PFSK-1 (cell line): ENCODE results near the gene FBXL16.

Experiments used
- FOXP2 ChIP-seq: optimal IDR thresholded peaks from 2 replicates; pipeline ENCODE3; 2011; ENCODE audit warnings: borderline replicate concordance, control low read depth, inconsistent platforms; ENCODE audit not compliant: insufficient read depth; ENCODE audit errors: extremely low read length, extremely low read depth
- POLR2AphosphoS5 ChIP-seq: IDR thresholded peaks from 2 replicates; pipeline ENCODE4 v1.6.1; 2012; ENCODE audit warnings: low read depth, mild to moderate bottlenecking, control low read depth, low read length, moderate library complexity
- SIN3A ChIP-seq: IDR thresholded peaks from 2 replicates; pipeline ENCODE4 v1.6.1; 2012; ENCODE audit warnings: mild to moderate bottlenecking, low read length, moderate library complexity, borderline replicate concordance; ENCODE audit not compliant: insufficient read depth
- TAF1 ChIP-seq: IDR thresholded peaks from 2 replicates; pipeline ENCODE4 v1.6.1; 2012; ENCODE audit warnings: low read length, control low read depth, borderline replicate concordance; ENCODE audit not compliant: insufficient read depth
- TF ChIP-seq, protein P1 (sequence below), 2 experiments: IDR thresholded peaks; 2 replicates each; pipeline versions ENCODE4 v1.6.1 to v1.8.0; 2011 to 2012; ENCODE audit warnings: low read depth in 2 of 2, low read length in 2 of 2, control low read depth in 1 of 2, inconsistent platforms in 1 of 2, mild to moderate bottlenecking in 1 of 2, moderate library complexity in 1 of 2; ENCODE audit not compliant: insufficient read depth in 1 of 2

Gene FBXL16

DNA sequence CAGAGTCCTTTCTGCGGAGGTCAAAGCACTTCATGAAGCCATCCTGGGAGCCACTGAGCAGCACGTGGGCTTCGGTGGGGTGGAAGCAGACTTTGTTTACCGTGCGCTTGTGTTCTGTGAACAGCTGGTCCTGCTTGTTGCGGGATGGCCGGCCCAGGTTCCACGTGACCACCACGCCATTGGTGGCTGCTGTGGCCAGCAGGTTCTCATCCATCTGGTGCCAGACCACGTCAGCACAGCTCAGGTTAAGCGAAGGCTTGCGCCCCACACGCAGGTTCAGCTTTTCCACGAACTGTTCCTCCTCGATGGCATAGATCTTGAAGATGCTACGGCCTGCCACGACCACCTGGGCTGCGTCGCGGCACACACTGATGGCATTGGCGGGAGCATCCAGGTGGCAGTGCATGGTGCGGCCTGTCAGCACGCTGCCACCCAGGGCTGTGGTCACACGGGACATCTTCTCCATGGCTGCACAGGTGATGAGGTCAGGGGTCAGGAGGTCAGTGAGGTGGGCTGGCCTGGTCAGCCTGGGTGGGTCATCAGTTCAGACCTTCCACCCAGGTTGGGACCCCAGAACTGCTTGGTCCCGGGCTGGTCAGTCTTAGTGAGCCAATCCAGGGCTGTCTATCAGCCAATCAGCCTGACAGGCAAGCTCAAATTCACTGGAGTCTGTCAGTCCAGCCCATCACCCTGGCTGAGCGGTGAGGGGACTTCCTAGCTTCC lies 16.3 kb downstream of the FBXL16 start:
- TF ChIP-seq POLR2AphosphoS5 (no peak), FOXP2 (no peak), TAF1 (no peak), SIN3A (no peak)
- TF ChIP-seq, protein P1, sequence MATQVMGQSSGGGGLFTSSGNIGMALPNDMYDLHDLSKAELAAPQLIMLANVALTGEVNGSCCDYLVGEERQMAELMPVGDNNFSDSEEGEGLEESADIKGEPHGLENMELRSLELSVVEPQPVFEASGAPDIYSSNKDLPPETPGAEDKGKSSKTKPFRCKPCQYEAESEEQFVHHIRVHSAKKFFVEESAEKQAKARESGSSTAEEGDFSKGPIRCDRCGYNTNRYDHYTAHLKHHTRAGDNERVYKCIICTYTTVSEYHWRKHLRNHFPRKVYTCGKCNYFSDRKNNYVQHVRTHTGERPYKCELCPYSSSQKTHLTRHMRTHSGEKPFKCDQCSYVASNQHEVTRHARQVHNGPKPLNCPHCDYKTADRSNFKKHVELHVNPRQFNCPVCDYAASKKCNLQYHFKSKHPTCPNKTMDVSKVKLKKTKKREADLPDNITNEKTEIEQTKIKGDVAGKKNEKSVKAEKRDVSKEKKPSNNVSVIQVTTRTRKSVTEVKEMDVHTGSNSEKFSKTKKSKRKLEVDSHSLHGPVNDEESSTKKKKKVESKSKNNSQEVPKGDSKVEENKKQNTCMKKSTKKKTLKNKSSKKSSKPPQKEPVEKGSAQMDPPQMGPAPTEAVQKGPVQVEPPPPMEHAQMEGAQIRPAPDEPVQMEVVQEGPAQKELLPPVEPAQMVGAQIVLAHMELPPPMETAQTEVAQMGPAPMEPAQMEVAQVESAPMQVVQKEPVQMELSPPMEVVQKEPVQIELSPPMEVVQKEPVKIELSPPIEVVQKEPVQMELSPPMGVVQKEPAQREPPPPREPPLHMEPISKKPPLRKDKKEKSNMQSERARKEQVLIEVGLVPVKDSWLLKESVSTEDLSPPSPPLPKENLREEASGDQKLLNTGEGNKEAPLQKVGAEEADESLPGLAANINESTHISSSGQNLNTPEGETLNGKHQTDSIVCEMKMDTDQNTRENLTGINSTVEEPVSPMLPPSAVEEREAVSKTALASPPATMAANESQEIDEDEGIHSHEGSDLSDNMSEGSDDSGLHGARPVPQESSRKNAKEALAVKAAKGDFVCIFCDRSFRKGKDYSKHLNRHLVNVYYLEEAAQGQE (IDR thresholded peaks at IDR 0.05; ENCODE audit: insufficient read depth in 1 of 2, low read depth in 2 of 2, low read length in 2 of 2) = no peak

DNA sequence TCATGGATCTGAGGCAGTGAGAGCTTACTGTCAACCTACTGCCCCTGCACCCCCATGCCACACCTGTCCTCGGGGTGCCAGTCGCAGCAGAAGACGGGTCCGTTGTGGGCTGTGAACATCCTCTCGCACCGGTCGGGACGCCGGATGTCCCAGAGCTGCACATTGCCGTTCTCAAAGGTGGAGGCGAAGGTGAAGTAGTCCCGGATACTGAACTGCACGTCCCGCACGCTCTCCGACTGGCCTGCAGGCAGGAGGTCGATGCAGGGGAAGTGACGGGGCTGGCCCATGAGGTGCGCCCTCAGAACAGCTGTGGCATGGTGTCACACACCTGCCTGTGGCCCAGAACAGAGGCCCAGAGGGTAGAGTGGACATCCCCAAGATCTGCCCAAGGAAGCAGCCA lies 18.1 kb downstream of the FBXL16 start:
- TF ChIP-seq, protein P1 (IDR thresholded peaks at IDR 0.05; ENCODE audit: insufficient read depth in 1 of 2, low read depth in 2 of 2, low read length in 2 of 2) = no peak
- TF ChIP-seq TAF1 (no peak), SIN3A (no peak), FOXP2 (no peak), POLR2AphosphoS5 (no peak)

DNA sequence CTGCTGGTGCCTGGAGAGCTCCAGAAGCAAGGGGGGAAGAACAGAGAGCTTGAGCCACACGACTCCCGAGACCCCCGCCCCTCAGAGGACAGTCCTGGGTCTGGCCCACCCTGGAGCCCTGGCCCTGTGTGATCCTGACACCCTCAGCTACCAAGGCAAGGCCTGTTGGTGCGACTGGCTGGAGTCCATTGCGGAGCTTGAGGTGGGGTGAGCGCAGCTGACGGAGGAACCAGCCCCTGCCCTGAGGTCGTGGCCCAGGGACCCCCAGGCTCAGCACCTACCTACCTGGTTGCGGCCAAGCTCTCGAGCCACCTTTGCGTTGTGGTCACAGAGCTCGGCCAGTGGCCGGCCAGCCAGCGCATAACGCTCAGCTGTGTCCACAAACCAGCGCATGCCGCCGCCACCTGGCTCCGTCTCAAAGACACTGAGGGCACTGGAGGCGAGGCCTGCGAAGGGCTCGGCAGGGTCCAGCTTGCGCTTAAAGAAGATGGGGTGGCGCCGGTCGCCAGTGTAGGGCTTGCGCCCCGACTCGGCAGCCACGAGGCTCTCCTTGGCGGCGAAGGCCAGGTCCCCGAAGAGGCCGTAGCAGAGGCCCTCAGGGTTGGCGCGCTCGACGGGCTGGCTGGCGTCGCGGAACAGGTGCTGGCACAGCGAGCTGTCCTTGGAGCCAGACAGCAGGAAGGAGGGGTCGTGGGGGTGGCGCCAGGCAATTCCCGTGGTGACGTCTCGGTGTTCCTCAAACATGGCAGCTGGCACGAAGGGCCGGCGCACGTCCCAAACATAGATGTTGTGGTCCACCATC lies 18.9 kb downstream of the FBXL16 start:
- no peak for TF ChIP-seq SIN3A
- TF ChIP-seq FOXP2 = no peak
- TF ChIP-seq TAF1 = no peak
- TF ChIP-seq, protein P1 (IDR thresholded peaks at IDR 0.05; ENCODE audit: insufficient read depth in 1 of 2, low read depth in 2 of 2, low read length in 2 of 2) = no peak
- no peak for TF ChIP-seq POLR2AphosphoS5

DNA sequence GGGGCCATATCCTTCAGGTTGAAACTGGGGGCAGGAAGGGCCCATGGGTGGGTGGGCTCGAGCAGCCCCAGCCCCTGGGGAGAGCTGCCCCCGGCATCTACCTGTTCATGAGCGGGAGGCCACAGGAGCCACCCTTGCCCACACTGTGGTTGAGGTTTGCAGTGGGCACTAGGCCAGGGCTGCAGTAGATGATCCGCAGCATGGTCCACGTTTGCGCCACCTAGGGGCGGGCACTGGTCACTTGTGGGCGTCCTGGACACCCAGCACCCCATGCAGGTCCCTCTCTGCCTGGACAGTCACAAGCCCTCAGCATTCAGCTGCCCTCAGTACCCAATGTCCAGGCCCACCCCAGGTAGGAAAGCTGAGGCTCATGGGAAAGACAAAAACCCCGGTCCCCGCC lies 19.6 kb downstream of the FBXL16 start:
- TF ChIP-seq SIN3A (no peak), TAF1 (no peak)

DNA sequence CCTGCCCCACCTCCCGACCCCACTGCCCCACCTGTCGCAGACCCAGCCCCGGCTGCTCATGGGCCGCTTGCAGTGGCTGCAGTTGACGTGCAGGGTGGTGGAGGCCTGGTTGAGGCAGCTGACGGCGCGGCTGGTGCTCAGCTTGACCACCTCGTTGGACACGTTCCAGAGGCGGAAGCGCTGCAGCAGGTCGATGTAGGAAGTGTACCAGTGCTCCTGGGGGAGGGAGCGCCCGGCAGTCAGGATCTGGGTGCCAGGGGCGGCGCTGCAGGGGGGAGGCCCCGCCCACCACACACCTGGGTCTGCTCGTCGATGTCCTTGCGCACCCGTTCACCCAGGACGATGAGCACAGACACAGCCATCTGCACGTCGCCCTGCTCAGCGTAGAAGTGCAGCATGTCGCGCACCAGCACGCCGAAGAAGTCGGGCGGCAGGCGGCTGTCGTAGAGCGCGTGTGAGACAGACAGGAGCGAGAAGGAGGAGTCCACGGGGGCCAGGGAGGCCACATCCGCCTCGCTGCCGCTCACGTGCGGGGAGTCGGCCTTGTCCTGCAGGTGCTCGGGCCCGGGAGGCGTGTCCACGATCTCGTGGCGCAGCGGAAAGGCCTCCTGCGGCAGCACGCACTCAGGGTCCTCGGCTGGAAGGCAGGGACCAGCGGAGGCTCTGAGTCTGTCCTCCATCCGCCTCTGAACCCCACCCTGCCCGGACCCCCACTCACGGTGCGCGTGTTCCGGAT lies 20.5 kb downstream of the FBXL16 start:
- TF ChIP-seq, protein P1 (IDR thresholded peaks at IDR 0.05; ENCODE audit: insufficient read depth in 1 of 2, low read depth in 2 of 2, low read length in 2 of 2) = no peak
- no peak for TF ChIP-seq TAF1
- TF ChIP-seq FOXP2 = no peak
- no peak for TF ChIP-seq SIN3A
- no peak for TF ChIP-seq POLR2AphosphoS5
